GM12864 (cell line): ENCODE measurements around the gene KCNAB1.

Source experiments
- DNase-seq: peaks from one replicate; pipeline ENCODE4 v3.0.0-alpha.2; 2011; ENCODE audit warnings: low read depth
- H3K4me3 ChIP-seq: 2 replicates; pipeline ENCODE4 v1.5.1; 2011; ENCODE audit warnings: mild to moderate bottlenecking, low read depth, low read length, control low read depth
- CTCF ChIP-seq: IDR thresholded peaks from 2 replicates; pipeline ENCODE4 v1.5.1; 2011; ENCODE audit warnings: low read depth, mild to moderate bottlenecking, moderate library complexity, low read length, control low read depth, inconsistent platforms; ENCODE audit errors: missing control alignments

Gene KCNAB1

GRCh38 chr3:156373654-156374053, 253.3 kb downstream of the KCNAB1 start:
- H3K4me3 ChIP-seq: no peak overlapping the region
- TF ChIP-seq CTCF: no peak
- DNase-seq: no peak

- TF ChIP-seq CTCF: no peak
- DNase-seq: no peak
- H3K4me3 ChIP-seq: no peak overlapping the region
These were observed 255.8 kb downstream of the KCNAB1 start for GRCh38 chr3:156376199-156376598.

GRCh38 chr3:156377266-156377665, 256.9 kb downstream of the KCNAB1 start:
- no peak overlapping the region for H3K4me3 ChIP-seq
- TF ChIP-seq CTCF: no peak
- DNase-seq: no peak

- TF ChIP-seq CTCF: no peak
- no peak overlapping the region for H3K4me3 ChIP-seq
- no peak for DNase-seq
These were observed 257.3 kb downstream of the KCNAB1 start for GRCh38 chr3:156377718-156378117.

- TF ChIP-seq CTCF: no peak
- no peak for DNase-seq
- no peak overlapping the region for H3K4me3 ChIP-seq
These were observed 258.5 kb downstream of the KCNAB1 start for GRCh38 chr3:156378871-156379270.

- TF ChIP-seq CTCF: no peak
- DNase-seq: no peak
- no peak overlapping the region for H3K4me3 ChIP-seq
These were observed 258.9 kb downstream of the KCNAB1 start for GRCh38 chr3:156379327-156379726.

GRCh38 chr3:156381253-156381652, 260.9 kb downstream of the KCNAB1 start:
- no peak for DNase-seq
- TF ChIP-seq CTCF: no peak
- no peak overlapping the region for H3K4me3 ChIP-seq
